GM19351 (cell line): ENCODE data around the gene CHTOP.

ENCODE experiments used
- ATAC-seq: cut with Tn5 transposase; IDR thresholded peaks from one replicate; pipeline ENCODE4 v1.9.1; 2021; ENCODE audit warnings: mild to moderate bottlenecking, moderate library complexity; ENCODE audit not compliant: unreplicated experiment

CHTOP gene

GRCh38 chr1:153612111-153612754 lies 21.6 kb upstream of the CHTOP start:
- ATAC-seq = no peak

GRCh38 chr1:153612755-153613331 lies 21.0 kb upstream of the CHTOP start, which contains the start of gene S100A16:
Gene S100A16, minus strand, starts transcription at chr1:153613137. Its CDS starts 4,986 bp downstream, at chr1:153608151.
- ATAC-seq = no peak

GRCh38 chr1:153613406-153613805 lies 20.5 kb upstream of the CHTOP start:
- ATAC-seq = no peak

GRCh38 chr1:153614189-153614900 lies 19.5 kb upstream of the CHTOP start:
- no peak for ATAC-seq

GRCh38 chr1:153614906-153615305 lies 19.0 kb upstream of the CHTOP start:
- no peak for ATAC-seq

- ATAC-seq = no peak
These were observed 18.5 kb upstream of the CHTOP start for GRCh38 chr1:153615406-153615805.

- no peak for ATAC-seq
These were observed 17.5 kb upstream of the CHTOP start, which contains the start of gene S100A14 for GRCh38 chr1:153616144-153616916. Gene S100A14, minus strand, starts transcription at chr1:153616325. Its CDS starts 467 bp downstream, at chr1:153615858.

- no peak for ATAC-seq
These were observed 17.0 kb upstream of the CHTOP start for GRCh38 chr1:153616917-153617311.

GRCh38 chr1:153617663-153618062 lies 16.2 kb upstream of the CHTOP start:
- peak; percentile 77 for ATAC-seq

- no peak for ATAC-seq
These were observed 14.7 kb upstream of the CHTOP start for GRCh38 chr1:153619171-153619570.

- ATAC-seq = no peak
These were observed 10.8 kb upstream of the CHTOP start for GRCh38 chr1:153623101-153623500.

- no peak for ATAC-seq
These were observed 8.8 kb upstream of the CHTOP start for GRCh38 chr1:153624965-153625611.

GRCh38 chr1:153626477-153626903 lies 7.4 kb upstream of the CHTOP start:
- ATAC-seq = no peak

GRCh38 chr1:153626904-153627714 lies 6.8 kb upstream of the CHTOP start, which contains the start of gene S100A13:
Gene S100A13, minus strand, starts transcription at chr1:153627505. Its CDS starts 1,033 bp downstream, at chr1:153626472.
- ATAC-seq = no peak

GRCh38 chr1:153627715-153628626 lies 5.9 kb upstream of the CHTOP start, which contains the start of gene S100A1:
Gene S100A1, plus strand, starts transcription at chr1:153628434. Its CDS starts 2,088 bp downstream, at chr1:153630522.
- ATAC-seq = no peak

GRCh38 chr1:153628638-153629342 lies 5.1 kb upstream of the CHTOP start:
- no peak for ATAC-seq

- ATAC-seq = no peak
These were observed 4.6 kb upstream of the CHTOP start for GRCh38 chr1:153629343-153629665.

- no peak for ATAC-seq
These were observed 3.9 kb upstream of the CHTOP start for GRCh38 chr1:153629971-153630370.
